CD4-positive, alpha-beta T cell treated with Interleukin-2 at 100 ng/mL for 4 hours (primary cell): ENCODE results near the gene LRRC56.
A peak's percentile ranks its signal among the peaks of the same experiment; 100 is the strongest.

Experiments used
- DNase-seq: peaks from one replicate; pipeline ENCODE4 v3.0.0-alpha.2; 2020; ENCODE audit warnings: low spot score

LRRC56 gene

DNA sequence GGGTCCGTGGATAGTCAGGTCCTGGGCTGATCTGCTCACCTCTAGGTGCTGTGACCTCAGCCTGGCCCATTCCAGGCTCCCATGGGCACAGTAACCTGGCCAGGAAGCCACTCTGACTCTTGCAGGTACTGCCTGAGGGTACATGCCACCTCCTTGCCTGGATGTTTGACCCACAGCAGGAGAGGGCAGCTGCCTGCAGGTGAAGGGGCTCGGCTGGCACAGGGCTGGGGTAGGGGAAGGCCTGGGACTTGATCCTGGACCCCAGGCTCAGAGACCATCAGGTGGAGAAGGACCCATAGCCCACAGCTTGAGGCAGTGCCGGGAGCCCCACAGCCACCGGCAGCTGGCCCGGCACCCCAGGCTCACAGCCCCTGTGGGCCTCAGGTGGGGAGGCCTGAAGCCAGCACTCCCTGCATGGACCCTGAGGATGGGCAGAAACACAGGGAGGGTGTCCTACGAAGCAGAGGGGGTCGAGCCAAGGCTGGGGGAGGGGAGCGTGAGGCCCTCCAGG is 2.7 kb downstream of the LRRC56 start:
- no peak for DNase-seq

DNA sequence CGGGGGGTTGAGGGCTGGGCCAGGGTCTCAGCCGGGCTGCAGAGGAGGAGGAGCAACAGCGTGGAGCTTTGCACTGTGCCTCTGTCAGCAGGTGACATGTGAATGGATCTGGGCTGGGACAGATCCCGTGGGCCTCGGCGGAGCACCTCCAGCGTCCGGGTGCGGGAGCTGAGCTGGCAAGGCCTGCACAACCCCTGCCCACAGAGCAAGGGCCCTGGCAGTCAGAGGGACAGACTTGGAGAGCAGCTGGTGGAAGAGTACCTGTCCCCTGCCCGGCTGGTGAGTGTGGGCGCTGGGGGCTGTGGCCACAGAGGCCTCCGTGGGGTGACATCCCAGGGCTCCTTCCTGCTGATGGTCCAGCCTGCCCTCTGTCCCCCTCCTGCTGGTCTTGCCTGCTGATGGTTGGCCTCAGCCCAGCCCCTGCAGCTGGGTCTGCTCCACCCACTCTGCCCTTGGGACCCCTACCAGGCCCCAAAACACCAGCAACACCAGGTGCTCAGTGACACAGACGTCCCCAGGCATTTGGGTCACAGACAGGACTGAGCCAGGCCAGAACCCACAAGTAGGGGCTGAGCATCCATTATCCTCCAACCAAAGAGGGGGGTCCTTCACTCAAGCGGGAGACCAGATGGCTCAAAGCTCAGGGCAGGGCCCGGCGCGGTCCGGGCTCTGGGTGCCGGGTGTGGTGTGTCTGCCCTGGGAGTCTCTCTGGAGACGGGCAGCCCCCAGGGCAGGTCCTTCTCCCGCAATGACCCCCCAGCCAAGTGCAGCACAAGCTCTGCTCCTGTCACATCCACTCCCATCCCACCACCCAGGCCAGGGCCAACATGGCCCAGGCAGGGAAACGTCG is 3.5 kb downstream of the LRRC56 start:
- no peak for DNase-seq

DNA sequence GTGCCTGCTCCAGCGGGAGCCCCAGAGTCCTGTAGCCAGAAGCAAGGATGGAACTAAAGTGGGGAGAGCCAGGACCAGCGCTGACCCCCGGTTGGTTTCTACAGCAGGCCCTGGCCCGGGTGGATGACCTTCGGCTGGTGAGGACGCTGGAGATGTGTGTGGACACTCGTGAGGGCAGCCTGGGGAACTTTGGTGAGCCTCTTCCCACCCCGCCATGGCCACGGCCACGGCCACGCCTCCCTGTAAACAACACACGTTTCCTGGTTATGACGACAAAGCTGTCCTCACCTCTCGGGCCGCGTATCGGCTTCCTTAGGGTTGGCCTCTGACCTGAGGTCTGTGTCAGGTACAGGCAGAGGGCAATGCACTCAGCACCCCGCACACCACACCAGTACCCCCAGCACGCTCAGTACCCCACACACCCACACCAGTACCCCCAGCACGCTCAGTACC is 4.1 kb downstream of the LRRC56 start:
- no peak for DNase-seq

DNA sequence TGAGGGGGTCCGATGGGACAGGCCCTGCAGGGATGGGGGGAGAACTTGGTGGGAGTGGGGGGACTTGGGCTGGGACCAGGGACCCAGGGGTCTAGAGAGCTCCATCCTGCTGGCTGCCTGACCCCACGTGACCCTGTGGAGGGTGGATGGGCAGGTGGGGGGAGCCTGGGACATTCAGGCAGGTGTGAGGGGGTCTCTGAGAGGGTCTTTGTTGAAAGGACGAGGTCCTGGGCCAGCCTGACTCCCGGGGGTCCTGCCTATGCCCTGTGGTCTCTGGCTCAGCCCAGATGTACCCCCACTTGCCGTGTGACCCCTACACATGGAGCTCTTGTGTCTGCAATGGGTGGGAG is 7.5 kb downstream of the LRRC56 start:
- DNase-seq = no peak

DNA sequence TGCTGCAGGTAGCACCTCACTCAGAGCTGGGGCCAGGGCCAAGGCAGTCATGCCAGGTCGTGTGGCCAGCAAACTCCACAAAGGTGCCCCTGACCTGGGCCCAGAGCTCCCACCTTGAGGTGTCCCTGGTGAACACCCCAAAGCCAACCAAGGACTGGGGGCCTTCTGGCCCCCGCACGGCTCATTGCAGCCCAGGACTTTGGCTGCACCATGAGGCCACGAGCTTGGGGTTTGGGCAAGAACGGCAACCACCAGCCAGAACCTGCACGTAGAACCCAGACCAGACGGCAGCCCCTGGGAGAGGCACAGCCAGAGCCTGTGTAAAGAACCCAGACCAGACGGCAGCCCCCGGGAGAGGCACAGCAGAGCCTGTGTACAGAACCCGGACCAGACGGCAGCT is 7.8 kb downstream of the LRRC56 start:
- no peak for DNase-seq

DNA sequence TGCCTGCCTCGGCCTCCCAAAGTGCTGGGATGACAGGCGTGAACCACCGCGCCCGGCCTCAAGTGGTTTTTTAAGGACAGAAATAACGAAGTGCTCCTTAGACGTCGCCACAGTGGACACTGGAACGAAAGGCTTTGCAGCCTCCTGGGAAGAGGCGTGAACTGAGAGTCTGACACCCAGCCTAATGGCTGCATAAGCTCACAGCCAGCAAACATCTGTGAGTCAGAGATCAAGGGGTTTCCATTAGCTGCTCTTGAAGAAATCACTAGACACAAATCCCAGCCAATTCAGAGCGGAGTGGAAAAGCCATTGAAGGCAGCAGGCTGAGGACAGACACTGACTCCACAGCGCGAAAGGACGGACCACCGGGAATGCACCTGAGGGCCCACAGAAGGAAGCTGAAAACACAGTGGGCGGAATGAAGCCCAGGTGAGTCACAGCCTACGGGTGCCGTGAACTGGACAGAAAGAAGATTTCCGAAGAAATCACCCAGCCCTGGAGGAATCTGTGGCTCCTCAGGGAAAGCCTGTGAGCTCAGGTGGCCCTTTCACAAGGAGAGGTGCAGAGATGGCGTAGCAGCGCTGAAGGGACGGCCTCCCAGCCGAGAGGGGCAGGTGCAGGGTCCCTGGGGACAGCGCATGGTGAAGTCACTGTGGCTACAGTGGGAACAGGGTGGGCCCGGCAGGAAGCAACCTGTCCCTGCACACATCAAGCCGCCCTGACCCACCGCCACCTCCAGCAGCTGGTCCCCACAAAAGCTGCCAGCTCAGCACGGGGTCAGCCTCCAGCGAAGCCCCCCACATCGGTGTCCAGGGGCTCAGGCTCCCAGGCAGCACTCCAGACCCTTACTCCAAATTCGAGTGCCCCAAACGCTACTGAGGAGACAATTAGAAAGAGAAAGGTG is 11.6 kb downstream of the LRRC56 start:
- DNase-seq = no peak

DNA sequence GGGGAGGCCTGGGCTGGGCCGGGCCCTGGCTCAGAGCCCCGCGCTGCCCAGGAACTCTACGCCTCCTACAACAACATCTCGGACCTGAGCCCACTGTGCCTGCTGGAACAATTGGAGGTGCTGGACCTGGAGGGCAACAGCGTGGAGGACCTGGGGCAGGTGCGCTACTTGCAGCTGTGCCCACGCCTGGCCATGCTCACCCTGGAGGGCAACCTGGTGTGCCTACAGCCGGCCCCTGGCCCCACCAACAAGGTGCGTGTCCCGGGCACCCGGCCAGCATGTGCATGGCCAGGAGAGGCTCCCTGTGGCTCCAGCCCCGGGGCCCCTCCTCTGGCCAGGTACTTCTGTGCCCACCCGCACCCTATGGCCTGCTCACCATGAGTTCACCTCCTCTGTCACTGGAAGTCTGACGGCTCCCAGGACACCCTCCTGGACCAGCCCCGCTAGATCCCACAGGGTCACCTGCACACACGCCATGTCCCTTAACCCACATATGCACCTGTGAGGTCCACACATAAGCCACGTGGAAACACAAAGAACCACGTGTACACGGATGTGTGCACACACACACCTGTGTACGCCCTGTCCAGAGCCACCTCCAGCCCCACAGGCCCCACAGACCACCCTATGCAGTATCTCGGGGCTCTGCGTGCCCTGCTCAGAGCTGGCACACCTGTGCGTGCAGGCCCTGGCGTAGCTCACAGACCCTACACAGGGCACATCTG is 12.9 kb downstream of the LRRC56 start:
- DNase-seq = no peak

DNA sequence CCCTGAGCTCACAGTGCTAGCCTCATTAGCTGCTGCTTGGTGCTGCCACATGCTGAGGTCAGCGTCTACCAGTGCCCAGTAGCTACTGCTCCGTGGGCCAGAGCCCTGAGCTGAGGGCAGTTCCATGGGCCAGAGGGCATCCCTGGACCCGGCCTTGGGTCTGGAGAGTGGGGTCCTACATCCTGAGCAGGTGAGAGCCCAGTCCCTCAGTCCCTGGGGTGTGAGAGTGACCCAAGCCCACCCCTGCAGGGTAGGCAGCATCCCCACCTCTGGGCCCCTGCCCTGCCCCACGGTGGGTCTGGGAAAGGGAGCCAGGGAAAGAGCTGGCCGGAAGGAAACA is 13.4 kb downstream of the LRRC56 start:
- no peak for DNase-seq

DNA sequence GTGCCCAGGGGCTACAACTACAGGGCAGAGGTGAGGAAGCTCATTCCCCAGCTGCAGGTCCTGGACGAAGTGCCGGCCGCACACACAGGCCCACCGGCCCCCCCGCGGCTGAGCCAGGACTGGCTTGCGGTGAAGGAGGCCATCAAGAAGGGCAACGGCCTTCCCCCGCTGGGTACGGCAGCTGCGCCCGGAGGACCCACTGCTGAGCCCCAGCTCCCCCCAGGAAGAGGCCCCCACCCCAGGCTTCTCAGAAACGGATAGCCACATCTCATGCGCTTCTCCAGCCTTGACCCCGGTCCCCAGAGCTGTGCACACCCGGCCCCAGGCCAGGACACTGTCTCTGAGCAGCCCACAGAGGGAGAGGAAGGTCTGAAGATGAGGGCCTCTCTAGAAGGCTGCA is 13.8 kb downstream of the LRRC56 start:
- no peak for DNase-seq

DNA sequence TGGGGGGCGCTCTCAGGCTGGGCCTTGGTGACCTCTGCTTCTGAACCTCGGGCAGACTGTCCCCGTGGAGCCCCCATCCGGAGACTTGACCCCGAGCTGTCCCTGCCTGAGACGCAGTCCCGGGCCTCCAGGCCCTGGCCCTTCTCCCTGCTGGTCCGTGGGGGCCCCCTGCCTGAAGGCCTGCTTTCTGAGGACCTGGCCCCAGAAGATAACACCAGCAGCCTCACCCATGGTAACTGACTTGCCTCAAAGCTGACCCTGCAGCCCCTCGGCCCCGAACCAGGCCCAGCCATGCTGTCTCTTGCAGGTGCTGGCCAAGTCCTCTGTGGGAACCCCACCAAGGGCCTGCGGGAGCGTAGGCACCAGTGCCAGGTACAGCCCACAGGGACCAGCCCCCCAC is 14.3 kb downstream of the LRRC56 start:
- no peak for DNase-seq

DNA sequence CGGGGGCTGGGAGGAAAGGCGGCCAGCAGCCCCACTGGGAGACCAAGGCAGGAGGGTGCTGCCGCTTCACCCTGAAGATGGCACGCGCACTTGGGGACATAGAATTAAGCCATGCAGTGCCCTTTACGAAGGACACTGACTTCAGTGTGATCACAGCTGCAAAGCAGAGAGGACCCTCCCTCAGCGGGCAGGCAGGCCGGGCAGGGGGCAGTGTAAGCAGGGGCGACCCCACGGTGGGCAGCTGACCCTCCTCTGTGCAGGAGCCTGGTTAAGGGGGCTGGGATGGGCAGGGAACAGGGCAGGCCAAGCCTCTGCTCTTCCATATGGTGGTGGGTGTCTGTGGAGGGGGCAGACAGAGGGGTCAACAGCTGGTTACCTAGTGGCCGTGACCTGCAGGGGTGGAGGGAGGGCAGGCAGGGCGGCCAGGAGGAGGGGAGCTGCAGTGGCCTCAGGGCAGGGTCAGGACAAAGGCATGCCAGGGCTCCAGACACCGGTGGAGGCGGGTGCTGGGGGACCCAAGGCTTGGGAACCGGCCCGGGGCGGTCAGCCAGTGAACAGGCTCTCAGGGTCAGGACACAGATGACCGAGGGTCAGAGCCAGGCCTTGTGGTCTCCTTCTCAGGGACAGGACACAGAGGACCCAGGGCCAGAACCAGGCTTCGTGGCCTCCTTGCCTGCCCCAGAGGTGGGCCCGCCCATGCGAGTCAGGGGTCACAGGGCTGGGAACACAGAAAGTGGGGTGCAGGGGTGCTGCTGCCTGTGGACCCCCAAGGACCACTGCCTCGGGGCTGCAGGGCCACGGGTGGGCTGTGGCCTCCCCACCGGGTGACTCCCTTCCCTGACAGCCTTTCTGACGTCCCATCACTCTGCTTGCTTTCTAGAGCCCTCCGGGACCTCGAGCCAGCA is 16.0 kb downstream of the LRRC56 start:
- DNase-seq = no peak

DNA sequence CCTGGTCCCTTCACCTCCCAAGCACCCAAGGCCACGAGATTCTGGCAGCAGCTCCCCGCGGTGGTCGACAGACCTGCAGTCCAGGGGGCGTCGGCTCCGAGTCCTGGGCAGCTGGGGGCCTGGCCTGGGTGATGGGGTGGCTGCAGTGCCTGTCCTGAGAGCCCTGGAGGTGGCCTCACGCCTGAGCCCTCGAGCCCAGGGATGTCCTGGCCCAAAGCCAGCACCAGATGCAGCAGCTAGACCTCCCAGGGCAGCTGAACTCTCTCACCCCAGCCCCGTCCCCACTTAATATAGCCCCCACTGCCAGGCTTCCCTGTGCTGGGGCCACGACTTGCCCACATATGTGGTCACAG is 16.6 kb downstream of the LRRC56 start:
- no peak for DNase-seq

DNA sequence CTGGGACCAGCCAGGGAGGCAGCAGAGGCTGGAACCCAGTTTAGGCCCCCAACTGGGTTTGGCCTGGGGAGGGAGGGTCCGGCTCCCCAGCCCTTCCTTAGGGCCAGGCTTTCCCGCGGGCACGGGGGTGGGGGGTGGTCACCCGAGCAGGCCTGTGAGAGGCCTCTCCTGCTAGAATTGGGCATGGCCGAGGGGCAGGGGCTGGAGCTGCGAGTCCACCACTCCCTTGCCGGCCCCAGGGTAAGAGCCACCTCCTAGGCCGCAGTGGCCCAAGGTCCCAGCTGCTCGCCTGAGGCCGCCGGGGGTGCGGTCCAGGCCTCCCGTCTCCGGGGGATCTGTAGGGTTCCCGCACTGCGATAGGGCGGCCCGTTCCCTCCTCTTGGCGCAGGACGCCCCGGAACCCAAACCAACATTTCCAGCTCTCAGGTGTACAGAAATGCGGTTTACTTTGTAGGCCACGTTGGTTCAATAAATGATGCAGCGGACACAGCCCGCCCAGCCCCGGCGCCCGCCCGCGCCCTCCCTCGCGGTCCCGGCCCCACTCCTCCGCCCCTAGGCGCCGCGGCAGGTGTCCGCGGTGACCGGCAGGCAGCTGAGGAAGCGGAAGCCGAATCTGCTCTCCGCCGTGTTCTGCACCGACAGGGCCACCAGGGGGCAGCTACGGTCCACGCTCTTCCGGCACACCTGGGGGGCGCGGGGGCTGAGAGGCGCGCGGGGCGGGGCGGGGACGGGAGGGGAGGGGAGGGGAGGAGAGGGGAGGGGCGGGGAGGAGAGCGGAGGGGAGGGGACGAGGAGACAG is 17.3 kb downstream of the LRRC56 start:
- peak; percentile 80 for DNase-seq

DNA sequence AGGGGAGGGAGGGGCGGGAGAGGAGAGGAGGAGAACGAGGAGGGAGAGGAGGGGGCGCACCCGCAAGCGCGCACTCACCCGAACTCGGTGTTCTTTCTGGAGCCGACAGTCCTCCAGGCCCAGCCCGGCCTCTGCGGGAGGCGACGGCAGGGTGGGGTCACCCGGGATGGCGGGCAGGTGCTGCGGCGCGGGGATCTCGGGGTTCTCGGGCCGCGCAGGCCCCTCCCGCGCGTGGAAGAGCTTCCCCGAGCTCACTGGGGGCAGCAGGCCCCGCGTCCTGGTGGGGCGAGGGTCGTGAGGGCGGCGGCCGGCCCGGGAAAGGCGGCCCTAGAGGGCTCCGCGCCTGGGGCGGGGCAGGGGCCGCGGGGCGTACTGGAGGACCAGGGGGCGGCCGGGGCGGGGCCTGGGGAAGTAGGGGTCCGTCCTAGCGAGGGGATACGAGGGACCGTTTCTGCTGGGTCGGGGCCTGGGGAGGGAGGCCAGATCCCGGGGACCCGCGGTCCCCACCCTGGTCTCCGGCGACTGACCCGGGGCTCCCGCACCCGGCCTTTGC is 18.0 kb downstream of the LRRC56 start:
- DNase-seq = no peak

DNA sequence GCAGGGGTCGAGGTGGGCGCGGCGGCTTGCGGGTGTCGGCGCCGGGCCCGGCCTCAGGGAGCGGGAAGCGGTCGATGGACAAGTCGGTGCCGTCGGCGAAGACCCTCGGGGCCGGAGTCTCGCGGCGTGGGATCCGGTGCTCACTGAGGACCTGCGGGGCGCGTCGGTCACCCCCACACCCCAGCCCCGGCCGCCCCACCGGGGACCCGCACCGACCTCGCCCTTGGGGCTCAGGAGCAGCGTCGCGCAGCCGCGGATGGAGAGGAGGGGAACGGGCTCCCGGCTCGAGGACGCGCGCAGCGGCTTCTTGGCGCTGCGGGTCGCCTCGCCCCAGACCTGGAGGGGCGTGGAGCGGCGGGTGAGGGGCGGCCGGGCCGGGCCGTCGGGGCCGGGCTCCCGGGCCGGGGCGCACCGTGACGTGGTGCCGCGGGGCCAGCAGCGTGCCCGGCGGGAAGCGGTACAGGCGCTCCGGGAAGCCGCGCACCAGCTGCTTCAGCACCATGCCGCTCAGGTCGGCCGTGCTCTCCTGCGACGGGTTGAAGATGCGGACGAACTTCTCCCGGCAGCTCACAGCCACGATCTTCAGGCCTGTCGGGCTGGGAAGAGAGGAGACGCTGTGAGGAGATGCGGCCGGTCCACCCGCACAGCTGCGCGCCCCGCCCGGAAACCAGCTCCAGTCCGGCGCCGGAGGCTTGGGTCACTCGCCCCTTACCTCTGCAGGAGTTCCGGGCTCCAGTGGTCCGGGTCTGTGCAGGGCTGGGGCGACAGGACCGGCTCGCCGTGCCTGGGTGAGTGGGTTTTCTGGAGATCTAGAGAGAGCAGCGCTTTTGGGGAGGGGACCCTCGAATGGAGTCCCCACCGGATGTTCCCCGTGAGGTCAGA is 18.7 kb downstream of the LRRC56 start:
- DNase-seq = no peak

DNA sequence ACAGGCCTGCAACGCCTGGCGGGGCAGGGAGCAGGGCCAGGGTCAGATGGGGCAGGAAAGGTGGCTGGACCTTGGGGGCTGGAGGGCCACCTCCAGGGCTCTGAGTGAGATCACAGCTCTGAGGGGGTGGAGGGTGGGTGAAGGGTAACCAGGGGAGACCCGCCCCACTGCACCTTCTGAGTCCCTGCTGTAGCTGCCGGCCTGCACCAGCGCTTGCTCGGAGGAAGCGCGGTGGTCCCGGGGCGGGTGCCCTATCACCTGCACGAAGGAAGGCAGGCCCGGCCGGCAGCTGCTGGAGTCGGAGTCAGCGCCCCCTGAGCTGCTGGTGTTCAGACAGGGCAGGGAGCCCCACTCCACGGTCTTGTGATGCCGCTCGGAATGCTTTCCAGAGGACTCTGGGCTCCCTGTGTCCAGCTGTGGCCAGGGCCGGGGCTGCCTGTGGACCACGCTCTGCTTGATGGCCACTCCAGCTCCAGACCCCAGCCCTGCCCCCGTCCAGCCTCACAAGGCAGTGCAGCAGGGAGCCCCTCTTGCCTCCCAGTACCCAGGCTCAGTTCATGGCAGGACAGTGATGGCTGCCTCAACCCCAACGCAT is 19.4 kb downstream of the LRRC56 start:
- no peak for DNase-seq

DNA sequence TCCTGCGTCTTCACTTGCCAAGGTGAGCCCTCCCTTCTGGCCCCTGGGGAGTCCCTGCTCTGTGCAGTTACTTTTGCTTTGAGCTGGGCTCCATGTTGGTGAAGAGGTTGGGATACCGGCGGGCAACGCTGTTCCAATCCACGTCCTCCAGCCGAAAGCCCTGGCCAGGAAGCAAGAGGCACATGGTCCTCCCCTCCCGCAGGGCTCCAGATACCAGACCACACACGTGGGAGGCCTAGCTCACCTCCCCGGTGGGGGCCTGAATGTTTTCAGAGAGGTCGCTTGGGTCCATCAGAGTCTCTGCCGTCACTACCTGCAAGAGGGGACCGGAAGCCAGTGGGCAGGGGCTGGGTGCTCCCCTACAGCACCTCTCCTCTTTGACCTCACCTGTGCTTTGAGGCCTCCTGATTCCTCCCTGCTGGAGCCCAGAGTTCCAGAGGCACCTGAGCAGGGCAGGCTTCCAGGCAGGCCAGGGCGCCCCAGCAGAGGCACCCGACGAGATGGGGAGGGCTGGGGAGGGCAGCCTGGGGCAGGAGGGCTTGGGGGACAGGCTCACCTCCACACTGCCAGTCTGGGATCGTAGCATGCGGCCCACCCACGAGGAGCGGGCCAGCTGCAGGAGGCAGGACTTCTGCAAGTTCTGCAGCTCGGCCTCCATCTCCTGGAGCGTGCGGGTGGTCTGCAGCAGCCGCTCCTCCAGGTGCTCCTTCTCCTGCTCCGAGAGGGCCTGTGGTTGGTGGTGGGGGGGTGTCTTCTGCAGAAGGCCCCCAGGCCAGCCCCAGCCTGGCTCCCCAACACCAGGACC is 20.2 kb downstream of the LRRC56 start:
- no peak for DNase-seq

DNA sequence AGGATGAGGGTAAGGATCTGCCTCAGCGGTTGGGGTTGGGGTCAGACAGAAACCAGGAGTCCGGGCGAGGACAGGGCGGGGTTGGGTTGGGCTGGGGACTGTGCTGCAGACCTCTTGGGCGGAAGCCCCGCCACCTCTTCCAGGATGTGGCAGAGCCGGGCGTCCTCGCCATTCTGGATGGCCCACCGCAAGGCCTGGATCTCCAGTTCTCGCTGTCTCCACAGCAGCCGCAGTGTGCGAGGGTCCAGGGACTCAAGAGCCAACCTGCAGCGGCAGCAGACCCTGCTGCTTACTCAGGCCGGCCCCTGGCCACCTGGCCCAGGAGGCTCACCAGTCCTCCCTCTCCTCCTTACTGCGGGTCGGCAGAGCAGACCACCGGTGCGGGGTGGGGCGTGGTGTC is 21.2 kb downstream of the LRRC56 start:
- no peak for DNase-seq
